K562 (cell line): Measurements from ENCODE around the gene SUPT7L. TPM values are rescaled to one million over a fixed set of nuclear protein-coding genes. Genes with fewer than 3 reads are reported as not detected.

Experiments
- CTBP1 ChIP-seq: fragments of 450-650 bp; IDR thresholded peaks from 2 replicates; pipeline ENCODE4 v1.6.1; 2016; ENCODE audit warnings: borderline replicate concordance
- HEY1 ChIP-seq: fragments of 250-450 bp; sonication (Bioruptor Pico); IDR thresholded peaks from 2 replicates; pipeline ENCODE4 v1.5.0; 2020; ENCODE audit warnings: mild to moderate bottlenecking, moderate library complexity, borderline replicate concordance
- L3MBTL2 ChIP-seq: fragments of 450-650 bp; IDR thresholded peaks from 2 replicates; pipeline ENCODE4 v1.6.1; 2016; ENCODE audit warnings: mild to moderate bottlenecking, moderate library complexity
- MBD2 ChIP-seq: sonication (generic); IDR thresholded peaks from 2 replicates; pipeline ENCODE4 v1.6.1; 2016; ENCODE audit warnings: low read depth, borderline replicate concordance
- PHF8 ChIP-seq: fragments of 200-600 bp; sonication (generic); IDR thresholded peaks from 2 replicates; pipeline ENCODE4 v1.6.1; 2012; ENCODE audit warnings: mixed run types, mild to moderate bottlenecking, inconsistent platforms, low read length, moderate library complexity, borderline replicate concordance
- SMAD3 ChIP-seq: fragments of 450-650 bp; formaldehyde crosslinking; conservative IDR thresholded peaks from 2 replicates; pipeline ENCODE4 v1.4.0; 2020; ENCODE audit warnings: mild to moderate bottlenecking
- ZNF609 ChIP-seq: sonication (generic); formaldehyde crosslinking; IDR thresholded peaks from 2 replicates; pipeline ENCODE4 v1.8.1; 2023; ENCODE audit warnings: missing genetic modification reagents, mild to moderate bottlenecking, borderline replicate concordance
- polyA plus RNA-seq, 8 experiments: library from polyadenylated mRNA; depleted of rRNA in 4 of 8; stranded (reverse) in 5 of 8; unstranded in 3 of 8; fragments of >200 nt; fragmentation: Nextera tagmentation in 2 of 8; fragmentation: Illumina TruSeq in 1 of 8; extraction: Ambion mirVana in 2 of 8; extraction: Trizol in 1 of 8; gene quantifications; 2 replicates each; pipeline versions ENCODE4 v1.2.1 to v1.2.3, GENCODE V29; 2011 to 2014; ENCODE audit warnings: inconsistent platforms in 1 of 8, missing spikeins in 1 of 8
- total RNA-seq, 7 experiments: library from RNA; depleted of rRNA in 6 of 7; stranded (reverse); fragments of >200 nt in 6 of 7; fragmentation: Illumina TruSeq in 2 of 7; extraction: Trizol in 2 of 7; gene quantifications; 2 replicates each; pipeline versions ENCODE4 v1.2.1 to v1.2.3, GENCODE V29; 2011 to 2021; ENCODE audit warnings: low replicate concordance in 1 of 7
- TF ChIP-seq, protein P1 (sequence below): fragments of 250-450 bp; sonication (Bioruptor Pico); IDR thresholded peaks from 2 replicates; pipeline ENCODE4 v1.4.0; 2020
- TF ChIP-seq, protein P2 (sequence below), 2 experiments: fragments of 450-650 bp in 1 of 2; IDR thresholded peaks; 2 replicates each; pipeline ENCODE4 v1.6.1; 2011 to 2017; ENCODE audit warnings: low read depth in 2 of 2, antibody characterized with exemption in 1 of 2, borderline replicate concordance in 1 of 2, low read length in 1 of 2, mild to moderate bottlenecking in 1 of 2, mixed read lengths in 1 of 2; ENCODE audit not compliant: control insufficient read depth in 1 of 2

The SUPT7L gene
- total and polyA plus RNA-seq, 9 of the 15 experiments (the other 6 are each of a cell fraction or from before 2014, with no cell fraction given), result 22.0 to 72.8 (median 40.2) TPM

DNA sequence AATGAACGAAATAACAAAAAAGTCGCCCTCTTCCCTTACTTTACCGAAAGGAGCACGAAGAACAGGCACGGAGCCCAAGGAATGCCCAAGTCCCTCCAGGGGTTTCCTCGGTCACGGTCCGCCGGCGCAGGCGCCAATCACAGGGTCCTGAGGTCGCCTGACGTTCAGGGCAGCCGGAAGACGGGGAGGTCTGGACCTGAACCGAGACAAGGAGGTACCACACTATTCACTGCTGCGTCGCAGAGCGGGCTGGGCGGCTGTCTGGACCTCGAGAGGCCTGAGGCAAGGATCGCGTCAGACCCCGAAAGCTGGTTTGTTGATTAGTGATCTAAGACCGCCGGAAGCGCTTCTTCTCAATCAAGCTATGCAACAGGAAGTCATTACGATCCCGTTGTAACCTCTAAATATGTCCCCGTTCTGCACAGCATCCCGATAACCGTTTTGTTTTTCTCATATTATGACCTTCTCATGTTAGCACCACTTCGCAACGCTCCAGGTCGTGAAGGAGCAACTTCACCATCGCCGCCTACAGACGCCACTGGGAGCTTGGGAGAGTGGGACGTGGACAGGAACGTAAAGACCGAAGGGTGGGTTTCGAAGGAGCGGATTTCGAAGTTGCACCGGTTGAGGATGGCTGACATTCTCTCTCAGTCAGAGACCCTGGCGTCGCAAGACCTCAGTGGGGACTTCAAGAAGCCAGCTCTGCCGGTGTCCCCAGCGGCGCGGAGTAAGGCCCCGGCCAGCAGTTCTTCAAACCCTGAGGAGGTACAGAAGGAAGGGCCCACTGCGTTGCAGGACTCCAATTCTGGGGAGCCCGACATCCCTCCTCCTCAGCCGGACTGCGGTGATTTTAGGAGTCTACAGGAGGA, at the start of gene SUPT7L, which contains the start of gene SLC4A1AP (continued):
- TF ChIP-seq, protein P1, sequence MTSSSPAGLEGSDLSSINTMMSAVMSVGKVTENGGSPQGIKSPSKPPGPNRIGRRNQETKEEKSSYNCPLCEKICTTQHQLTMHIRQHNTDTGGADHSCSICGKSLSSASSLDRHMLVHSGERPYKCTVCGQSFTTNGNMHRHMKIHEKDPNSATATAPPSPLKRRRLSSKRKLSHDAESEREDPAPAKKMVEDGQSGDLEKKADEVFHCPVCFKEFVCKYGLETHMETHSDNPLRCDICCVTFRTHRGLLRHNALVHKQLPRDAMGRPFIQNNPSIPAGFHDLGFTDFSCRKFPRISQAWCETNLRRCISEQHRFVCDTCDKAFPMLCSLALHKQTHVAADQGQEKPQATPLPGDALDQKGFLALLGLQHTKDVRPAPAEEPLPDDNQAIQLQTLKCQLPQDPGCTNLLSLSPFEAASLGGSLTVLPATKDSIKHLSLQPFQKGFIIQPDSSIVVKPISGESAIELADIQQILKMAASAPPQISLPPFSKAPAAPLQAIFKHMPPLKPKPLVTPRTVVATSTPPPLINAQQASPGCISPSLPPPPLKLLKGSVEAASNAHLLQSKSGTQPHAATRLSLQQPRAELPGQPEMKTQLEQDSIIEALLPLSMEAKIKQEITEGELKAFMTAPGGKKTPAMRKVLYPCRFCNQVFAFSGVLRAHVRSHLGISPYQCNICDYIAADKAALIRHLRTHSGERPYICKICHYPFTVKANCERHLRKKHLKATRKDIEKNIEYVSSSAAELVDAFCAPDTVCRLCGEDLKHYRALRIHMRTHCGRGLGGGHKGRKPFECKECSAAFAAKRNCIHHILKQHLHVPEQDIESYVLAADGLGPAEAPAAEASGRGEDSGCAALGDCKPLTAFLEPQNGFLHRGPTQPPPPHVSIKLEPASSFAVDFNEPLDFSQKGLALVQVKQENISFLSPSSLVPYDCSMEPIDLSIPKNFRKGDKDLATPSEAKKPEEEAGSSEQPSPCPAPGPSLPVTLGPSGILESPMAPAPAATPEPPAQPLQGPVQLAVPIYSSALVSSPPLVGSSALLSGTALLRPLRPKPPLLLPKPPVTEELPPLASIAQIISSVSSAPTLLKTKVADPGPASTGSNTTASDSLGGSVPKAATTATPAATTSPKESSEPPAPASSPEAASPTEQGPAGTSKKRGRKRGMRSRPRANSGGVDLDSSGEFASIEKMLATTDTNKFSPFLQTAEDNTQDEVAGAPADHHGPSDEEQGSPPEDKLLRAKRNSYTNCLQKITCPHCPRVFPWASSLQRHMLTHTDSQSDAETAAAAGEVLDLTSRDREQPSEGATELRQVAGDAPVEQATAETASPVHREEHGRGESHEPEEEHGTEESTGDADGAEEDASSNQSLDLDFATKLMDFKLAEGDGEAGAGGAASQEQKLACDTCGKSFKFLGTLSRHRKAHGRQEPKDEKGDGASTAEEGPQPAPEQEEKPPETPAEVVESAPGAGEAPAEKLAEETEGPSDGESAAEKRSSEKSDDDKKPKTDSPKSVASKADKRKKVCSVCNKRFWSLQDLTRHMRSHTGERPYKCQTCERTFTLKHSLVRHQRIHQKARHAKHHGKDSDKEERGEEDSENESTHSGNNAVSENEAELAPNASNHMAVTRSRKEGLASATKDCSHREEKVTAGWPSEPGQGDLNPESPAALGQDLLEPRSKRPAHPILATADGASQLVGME (CRISPR knock-in tag), result peak; percentile 82; the same call in 1 of the 2 replicates
- TF ChIP-seq L3MBTL2 (peak; percentile 71; the same call in 1 of the 2 replicates), MBD2 (peak; percentile 14), ZNF609 (peak; percentile 86; the same call in 1 of the 2 replicates), PHF8 (peak; percentile 80; the same call in 1 of the 2 replicates), CTBP1 (peak; percentile 96), HEY1 (CRISPR knock-in tag) (0 out of 2 replicates have a peak, but pooled peaks have one; percentile 61), SMAD3 (CRISPR knock-in tag) (0 out of 2 replicates have a peak, but pooled peaks have one; percentile 30)
- TF ChIP-seq, protein P2, sequence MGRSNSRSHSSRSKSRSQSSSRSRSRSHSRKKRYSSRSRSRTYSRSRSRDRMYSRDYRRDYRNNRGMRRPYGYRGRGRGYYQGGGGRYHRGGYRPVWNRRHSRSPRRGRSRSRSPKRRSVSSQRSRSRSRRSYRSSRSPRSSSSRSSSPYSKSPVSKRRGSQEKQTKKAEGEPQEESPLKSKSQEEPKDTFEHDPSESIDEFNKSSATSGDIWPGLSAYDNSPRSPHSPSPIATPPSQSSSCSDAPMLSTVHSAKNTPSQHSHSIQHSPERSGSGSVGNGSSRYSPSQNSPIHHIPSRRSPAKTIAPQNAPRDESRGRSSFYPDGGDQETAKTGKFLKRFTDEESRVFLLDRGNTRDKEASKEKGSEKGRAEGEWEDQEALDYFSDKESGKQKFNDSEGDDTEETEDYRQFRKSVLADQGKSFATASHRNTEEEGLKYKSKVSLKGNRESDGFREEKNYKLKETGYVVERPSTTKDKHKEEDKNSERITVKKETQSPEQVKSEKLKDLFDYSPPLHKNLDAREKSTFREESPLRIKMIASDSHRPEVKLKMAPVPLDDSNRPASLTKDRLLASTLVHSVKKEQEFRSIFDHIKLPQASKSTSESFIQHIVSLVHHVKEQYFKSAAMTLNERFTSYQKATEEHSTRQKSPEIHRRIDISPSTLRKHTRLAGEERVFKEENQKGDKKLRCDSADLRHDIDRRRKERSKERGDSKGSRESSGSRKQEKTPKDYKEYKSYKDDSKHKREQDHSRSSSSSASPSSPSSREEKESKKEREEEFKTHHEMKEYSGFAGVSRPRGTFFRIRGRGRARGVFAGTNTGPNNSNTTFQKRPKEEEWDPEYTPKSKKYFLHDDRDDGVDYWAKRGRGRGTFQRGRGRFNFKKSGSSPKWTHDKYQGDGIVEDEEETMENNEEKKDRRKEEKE (IDR thresholded peaks at IDR 0.05; ENCODE audit: borderline replicate concordance in 1 of 2, control insufficient read depth in 1 of 2, low read depth in 2 of 2, low read length in 1 of 2), result peak in 1 of 2 experiments; percentile 84; a peak in 1 of 4 replicates
